GM23248 (cell line): ENCODE measurements around the gene CDH1.

Source experiments
- EZH2 ChIP-seq: fragments of 200-600 bp; sonication (generic); IDR thresholded peaks from 2 replicates; pipeline ENCODE4 v1.6.1; 2018; ENCODE audit warnings: antibody characterized with exemption, mild to moderate bottlenecking; ENCODE audit not compliant: insufficient read depth, poor library complexity, severe bottlenecking
- EZH2phosphoT487 ChIP-seq: fragments of 200-600 bp; sonication (generic); IDR thresholded peaks from 2 replicates; pipeline ENCODE4 v1.6.1; 2018; ENCODE audit warnings: antibody characterized with exemption, moderate library complexity, mild to moderate bottlenecking, low read depth; ENCODE audit not compliant: insufficient read depth

GRCh38 chr16:68833251-68833650 is 96.2 kb downstream of the CDH1 start:
- TF ChIP-seq EZH2 (no peak), EZH2phosphoT487 (no peak)
